Tongue (tissue), 2 donors: Measurements from ENCODE around the gene FAM89B. TPM values are rescaled to one million over a fixed set of nuclear protein-coding genes. Genes with fewer than 3 reads are reported as not detected.
A peak's percentile ranks its signal among the peaks of the same experiment; 100 is the strongest.
"Not testable (repeated sequence)": the region's sequence is repeated elsewhere in the genome, so short reads cannot be mapped to it uniquely, and the experiment has no call there.

Experiments
- DNase-seq: peaks from one replicate; pipeline ENCODE4 v3.0.0-alpha.2; 2015
- total RNA-seq: library from RNA; depleted of rRNA; stranded (reverse); fragments of >200 nt; gene quantifications from one replicate; pipeline ENCODE4 v1.2.3, GENCODE V29; 2014

The FAM89B gene
- 30.4 TPM for total RNA-seq

DNA sequence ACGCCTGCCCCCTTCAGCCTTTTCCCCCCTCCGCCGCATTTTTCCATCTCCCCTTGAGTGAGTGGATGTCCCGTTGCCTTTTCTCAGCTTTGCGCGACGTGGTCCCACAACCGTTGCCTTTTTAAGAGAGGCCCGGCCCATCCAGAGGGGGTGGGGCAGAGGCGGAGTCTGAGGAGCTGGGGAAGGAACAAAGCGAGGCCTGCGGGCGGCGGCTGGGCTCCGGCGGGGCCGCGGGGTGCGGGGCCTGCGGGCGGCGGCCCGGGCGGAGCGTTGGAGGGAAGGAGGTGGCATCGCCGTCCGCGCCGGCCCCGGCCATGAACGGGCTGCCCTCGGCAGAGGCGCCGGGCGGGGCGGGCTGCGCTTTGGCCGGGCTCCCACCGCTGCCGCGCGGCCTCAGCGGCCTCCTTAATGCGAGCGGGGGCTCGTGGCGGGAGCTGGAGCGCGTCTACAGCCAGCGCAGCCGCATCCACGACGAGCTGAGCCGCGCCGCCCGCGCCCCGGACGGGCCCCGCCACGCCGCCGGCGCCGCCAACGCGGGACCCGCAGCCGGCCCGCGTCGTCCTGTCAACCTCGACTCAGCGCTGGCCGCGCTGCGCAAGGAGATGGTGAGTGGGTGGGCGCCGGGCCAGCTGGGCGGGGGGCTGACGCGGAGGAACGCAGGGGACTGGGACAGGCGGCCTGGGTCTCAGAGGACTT lies at the start of gene FAM89B:
TSS of gene FAM89B (plus strand) at position 183 of the 696 bp plus-strand sequence. CDS start at position 315, 132 bp downstream.
- peak; percentile 97 for DNase-seq

DNA sequence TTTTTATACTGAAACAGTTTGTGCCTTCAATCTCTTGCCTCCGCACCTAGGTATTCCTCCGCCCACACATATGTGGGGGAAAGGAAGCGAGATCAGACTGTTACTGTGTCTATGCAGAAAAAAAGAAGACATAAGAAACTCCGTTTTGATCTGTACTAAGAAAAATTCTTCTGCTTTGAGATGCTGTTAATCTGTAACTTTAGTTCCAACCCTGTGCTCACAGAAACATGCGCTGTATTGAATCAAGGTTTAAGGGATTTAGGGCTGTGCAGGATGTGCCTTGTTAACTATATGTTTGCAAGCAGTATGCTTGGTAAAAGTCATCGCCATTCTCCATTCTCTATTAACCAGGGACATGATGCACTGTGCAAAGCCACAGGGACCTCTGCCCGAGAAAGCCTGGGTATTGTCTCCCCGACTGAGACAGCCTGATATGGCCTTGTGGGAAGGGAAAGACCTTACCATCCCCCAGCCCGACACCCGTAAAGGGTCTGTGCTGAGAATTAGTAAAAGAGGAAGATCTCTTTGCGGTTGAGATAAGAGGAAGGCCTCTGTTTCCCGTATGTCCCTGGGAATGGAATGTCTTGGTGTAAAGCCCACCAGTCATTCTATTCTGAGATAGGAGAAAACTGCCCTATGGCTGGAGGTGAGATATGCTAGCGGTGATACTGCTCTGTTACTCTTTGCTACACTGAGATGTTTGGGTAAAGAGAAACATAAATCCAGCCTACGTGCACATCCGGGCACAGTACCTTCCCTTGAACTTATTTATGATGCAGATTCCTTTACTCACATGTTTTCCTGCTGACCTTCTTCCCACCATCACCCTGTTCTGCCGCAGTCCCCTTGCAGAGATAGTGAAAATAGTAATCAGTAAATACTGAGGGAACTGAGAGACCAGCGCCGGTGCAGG lies 49.4 kb upstream of the FAM89B start:
- DNase-seq = peak; percentile 33

DNA sequence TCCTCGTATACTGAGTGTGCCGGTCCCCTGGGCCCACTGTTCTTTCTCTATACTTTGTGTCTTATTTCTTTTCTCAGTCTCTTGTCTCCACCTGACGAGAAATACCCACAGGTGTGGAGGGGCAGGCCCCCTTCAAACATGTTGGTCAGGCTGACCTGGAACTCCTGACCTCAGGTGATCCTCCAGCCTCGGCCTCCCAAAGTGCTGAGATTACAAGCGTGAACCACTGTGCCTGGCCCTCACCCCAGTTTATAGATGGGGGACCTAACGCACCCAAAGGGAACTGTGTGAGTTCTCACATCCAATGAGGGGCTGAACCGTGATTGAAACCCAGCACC lies 48.7 kb upstream of the FAM89B start:
- DNase-seq = not testable (repeated sequence)

GRCh38 chr11:65524014-65524740 lies 48.2 kb upstream of the FAM89B start:
- DNase-seq = no peak

GRCh38 chr11:65524741-65525545 lies 47.4 kb upstream of the FAM89B start, which contains the start of gene SCYL1:
Gene SCYL1 (plus strand): TSS chr11:65525083. CDS start chr11:65525154, 71 bp downstream.
- peak; percentile 90 for DNase-seq

DNA sequence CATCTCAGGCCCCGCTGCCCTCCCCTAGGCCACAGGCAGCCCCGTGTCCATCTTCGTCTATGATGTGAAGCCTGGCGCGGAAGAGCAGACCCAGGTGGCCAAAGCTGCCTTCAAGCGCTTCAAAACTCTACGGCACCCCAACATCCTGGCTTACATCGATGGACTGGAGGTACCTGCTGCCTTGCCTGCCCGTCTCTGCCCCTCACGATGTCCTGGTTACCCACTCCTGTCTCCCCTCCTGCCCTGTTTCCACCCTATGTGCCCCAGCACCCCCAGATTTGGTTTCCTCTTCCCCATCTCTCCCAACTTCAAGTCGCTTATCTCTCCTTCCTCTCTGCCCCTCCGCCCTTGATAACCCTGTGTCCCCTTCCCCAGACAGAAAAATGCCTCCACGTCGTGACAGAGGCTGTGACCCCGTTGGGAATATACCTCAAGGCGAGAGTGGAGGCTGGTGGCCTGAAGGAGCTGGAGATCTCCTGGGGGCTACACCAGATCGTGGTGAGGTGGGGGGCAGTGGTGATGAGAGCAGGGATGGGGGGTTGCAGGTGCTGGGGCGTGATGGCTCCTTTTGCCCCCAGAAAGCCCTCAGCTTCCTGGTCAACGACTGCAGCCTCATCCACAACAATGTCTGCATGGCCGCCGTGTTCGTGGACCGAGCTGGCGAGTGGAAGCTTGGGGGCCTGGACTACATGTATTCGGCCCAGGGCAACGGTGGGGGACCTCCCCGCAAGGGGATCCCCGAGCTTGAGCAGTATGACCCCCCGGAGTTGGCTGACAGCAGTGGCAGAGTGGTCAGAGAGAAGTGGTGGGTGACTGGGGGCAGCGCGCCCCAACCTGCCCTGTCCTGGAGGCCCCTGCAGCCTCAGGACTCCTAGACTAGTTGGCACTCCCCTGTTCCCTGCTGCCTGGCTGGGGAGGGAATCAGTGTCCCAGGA lies 46.5 kb upstream of the FAM89B start:
- no peak for DNase-seq

- DNase-seq = no peak
These were observed 45.6 kb upstream of the FAM89B start for GRCh38 chr11:65526744-65527143.

- no peak for DNase-seq
These were observed 43.5 kb upstream of the FAM89B start for GRCh38 chr11:65528819-65529350.

DNA sequence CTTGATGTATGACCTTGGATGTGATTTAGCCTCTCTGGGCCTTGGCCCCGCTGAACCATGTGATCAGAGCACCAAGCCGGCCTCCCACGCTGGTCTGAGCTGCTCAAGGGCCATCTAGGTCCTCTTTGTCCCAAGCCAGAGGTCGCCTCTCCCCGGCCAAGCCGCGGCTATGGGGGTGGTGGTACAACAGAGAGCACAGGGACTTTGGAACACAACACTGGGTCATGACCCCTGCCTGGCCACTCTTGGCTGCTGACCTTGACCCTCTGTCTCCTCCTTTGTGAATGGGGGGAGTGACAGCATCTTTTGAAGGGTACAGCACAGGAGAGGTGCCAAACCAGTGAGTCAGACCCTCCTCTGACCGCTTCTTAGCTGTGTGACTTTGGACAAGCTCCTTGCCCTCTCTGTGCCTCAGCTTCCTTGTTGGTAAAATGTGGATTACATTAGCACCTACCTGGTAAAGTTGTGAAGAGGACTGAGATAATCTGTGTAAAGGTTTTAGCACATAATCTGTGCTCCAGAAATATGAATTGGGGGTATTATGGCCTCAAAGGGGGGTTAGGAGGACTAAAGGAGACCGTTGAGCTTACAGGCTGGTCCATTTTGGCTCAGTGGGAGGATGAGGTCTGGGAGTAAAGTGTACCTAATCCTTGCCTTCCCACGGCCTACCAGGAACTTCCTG lies 42.7 kb upstream of the FAM89B start:
- no peak for DNase-seq

- no peak for DNase-seq
These were observed 42.2 kb upstream of the FAM89B start for GRCh38 chr11:65530157-65530496.

DNA sequence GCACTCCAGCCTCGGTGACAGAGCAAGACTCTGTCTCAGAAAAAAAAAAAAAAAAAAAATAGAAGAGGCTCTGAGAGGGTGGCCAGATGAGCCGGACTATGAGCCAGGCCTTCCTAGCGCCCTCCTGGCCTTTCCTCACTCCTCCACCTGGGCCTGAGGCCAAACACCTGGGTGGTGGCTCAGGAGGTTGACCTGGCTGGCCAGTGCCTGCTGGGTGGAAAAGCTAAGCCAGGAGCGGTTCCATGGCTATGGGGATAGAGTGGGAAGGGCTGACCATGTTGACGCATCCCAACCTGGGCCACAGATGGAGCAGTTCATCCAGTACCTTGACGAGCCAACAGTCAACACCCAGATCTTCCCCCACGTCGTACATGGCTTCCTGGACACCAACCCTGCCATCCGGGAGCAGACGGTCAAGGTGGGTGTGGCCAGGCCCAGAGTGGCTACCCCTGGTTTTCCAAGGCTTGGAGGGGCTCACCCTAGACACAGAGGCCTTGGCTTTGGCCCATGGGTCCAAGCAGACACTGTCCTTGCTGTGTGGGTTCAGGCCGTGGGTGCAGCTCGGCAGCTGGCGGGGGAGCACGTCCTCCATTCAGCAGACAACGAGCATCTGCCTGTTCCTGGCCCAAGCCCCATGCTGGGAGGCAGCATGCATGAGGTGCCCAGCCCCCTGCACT lies 39.8 kb upstream of the FAM89B start:
- DNase-seq = no peak

DNA sequence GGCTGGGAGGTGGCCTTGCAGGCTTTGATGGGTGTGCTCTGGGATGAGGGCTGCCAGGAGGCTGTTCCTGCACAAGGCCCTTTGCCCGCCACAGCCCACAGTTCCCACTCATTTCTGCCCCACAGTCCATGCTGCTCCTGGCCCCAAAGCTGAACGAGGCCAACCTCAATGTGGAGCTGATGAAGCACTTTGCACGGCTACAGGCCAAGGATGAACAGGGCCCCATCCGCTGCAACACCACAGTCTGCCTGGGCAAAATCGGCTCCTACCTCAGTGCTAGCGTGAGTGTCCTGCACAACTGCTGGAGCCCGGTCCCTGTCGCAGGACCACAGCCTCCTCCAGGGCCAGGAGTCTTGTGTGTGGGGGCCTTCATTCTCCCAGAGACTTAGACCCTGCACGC lies 37.2 kb upstream of the FAM89B start:
- no peak for DNase-seq

- no peak for DNase-seq
These were observed 35.7 kb upstream of the FAM89B start for GRCh38 chr11:65536412-65537295.

DNA sequence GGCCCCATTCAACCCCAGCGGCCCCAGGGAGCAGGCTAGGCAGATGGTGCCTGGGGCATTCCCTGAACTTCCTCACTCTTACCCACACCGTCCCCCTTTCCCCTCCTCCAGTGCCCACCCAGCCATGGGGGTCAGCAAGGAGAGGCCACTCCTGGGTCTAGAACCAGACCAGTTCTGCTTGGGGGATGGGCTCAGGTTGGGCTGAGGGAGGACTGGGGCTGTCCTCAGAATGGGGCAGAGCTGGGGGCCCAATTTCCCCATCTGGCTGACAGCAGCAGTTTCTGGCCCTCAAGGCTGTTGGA lies 35.1 kb upstream of the FAM89B start:
- no peak for DNase-seq

DNA sequence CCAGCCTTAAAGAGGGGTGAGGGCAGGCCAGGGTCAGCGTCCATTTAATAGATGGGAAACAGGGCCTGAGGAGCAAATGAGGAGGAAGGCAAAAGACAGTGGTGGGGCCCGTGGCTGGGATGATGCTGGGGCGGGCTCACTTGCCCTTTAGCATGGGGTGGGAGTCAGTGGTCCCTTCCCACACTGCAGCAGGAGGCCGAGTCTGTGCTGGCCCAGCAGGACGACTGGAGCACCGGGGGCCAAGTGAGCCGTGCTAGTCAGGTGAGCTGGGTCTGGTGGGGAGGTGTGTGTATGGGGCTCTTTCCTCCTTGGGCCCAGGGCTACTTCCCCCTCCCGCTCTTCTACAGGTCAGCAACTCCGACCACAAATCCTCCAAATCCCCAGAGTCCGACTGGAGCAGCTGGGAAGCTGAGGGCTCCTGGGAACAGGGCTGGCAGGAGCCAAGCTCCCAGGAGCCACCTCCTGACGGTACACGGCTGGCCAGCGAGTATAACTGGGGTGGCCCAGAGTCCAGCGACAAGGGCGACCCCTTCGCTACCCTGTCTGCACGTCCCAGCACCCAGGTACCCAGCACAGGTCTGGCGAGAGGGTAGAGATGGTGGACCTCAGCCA lies 34.6 kb upstream of the FAM89B start:
- no peak for DNase-seq

DNA sequence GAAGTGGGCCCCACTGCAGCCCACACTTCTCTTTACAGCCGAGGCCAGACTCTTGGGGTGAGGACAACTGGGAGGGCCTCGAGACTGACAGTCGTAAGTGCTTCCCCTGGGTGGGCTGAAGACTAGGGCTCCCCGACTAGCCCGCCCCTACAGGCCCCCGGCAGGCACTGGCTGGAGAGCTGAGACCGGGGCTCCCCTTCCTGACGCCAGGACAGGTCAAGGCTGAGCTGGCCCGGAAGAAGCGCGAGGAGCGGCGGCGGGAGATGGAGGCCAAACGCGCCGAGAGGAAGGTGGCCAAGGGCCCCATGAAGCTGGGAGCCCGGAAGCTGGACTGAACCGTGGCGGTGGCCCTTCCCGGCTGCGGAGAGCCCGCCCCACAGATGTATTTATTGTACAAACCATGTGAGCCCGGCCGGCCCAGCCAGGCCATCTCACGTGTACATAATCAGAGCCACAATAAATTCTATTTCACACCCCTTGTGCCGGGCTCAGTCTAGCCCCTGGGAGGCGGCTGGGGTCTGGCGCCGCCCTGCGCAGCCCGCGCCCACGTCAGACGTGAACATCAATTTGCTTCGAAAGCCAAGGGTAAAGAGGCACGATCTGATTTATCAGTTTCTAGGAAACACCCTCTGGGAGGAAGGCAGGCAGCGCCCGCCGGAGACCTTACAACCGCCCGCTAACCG lies 34.0 kb upstream of the FAM89B start:
- no peak for DNase-seq
